Colonic mucosa (tissue), 4 donors: Measurements from ENCODE around the gene CELSR1. TPM values are rescaled to one million over a fixed set of nuclear protein-coding genes. Genes with fewer than 3 reads are reported as not detected.

ENCODE experiments used
- DNase-seq: peaks from one replicate; pipeline ENCODE4 v3.0.0-alpha.2; 2020
- H3K27ac ChIP-seq: fragments of 200-600 bp; one replicate; pipeline ENCODE4 v1.8.0; 2021
- H3K27me3 ChIP-seq: fragments of 200-600 bp; one replicate; pipeline ENCODE4 v1.8.0; 2021
- H3K36me3 ChIP-seq: fragments of 200-600 bp; one replicate; pipeline ENCODE4 v1.8.0; 2021
- H3K4me1 ChIP-seq: fragments of 200-600 bp; one replicate; pipeline ENCODE4 v1.8.0; 2021; ENCODE audit warnings: mild to moderate bottlenecking
- H3K4me3 ChIP-seq: fragments of 200-600 bp; one replicate; pipeline ENCODE4 v1.8.0; 2021
- H3K9ac ChIP-seq, 2 donors: one replicate each; pipeline ENCODE4 v1.7.0; 2013; ENCODE audit warnings: control low read depth in 2 of 2, low read depth in 2 of 2, low read length in 2 of 2
- H3K9me3 ChIP-seq: fragments of 200-600 bp; one replicate; pipeline ENCODE4 v1.8.0; 2021
- CTCF ChIP-seq: fragments of 200-600 bp; IDR thresholded peaks from one replicate; pipeline ENCODE4 v1.8.0; 2022; ENCODE audit warnings: antibody characterized with exemption, mild to moderate bottlenecking
- intact Hi-C: fragments of 100-400 bp; cut with DNase I; formaldehyde crosslinking; loops from one replicate; pipeline ENCODE4 v1.14.1; 2022
- total RNA-seq, 2 donors: library from RNA; stranded (reverse); fragmentation: NEBNext Ultra II Directional in 1 of 2; extraction: Animal tissue kit (Norgen Biotek cat#: 25700) in 1 of 2; gene quantifications; one replicate each; pipeline ENCODE4 v1.2.1, GENCODE V29; 2021
- donor health status: healthy.
- donor health status: DM: no; HTN: no; CAD: no.
- donor health status: DM: no; HTN: no; CAD: no.

Gene CELSR1
- total RNA-seq, 2 donors from 2014 or later = 2.7 to 7.8 TPM

GRCh38 chr22:46584081-46584921, 46.9 kb upstream of the CELSR1 start:
- DNase-seq = no peak
- H3K4me1 ChIP-seq = peaks cover 42% of the 10 kb centered on the region

GRCh38 chr22:46583571-46583970, 46.2 kb upstream of the CELSR1 start:
- H3K36me3 ChIP-seq = no peaks in the 10 kb centered on the region
- no peak for DNase-seq
- TF ChIP-seq CTCF = no peak
- H3K4me1 ChIP-seq = peaks cover 45% of the 10 kb centered on the region
- H3K27ac ChIP-seq = peak overlapping the region; percentile 95
- H3K27me3 ChIP-seq = no peaks in the 10 kb centered on the region
- intact Hi-C loops = loop anchor here (5.0 kb wide), 1 partner anchor 89 kb away; no protein-coding TSS in a partner anchor
- H3K4me3 ChIP-seq = no peak overlapping the region
- H3K9ac ChIP-seq = no peak overlapping the region
- H3K9me3 ChIP-seq = no peaks in the 10 kb centered on the region

More at GRCh38 chr22:46584081-46584921, 46.9 kb upstream of the CELSR1 start:
- H3K9ac ChIP-seq = no peak overlapping the region
- no peaks in the 10 kb centered on the region for H3K36me3 ChIP-seq
- H3K9me3 ChIP-seq = no peaks in the 10 kb centered on the region
- TF ChIP-seq CTCF = no peak
- intact Hi-C loops = loop anchor here (5.0 kb wide), 1 partner anchor 88 kb away; no protein-coding TSS in a partner anchor
- H3K27ac ChIP-seq = no peak overlapping the region
- no peak overlapping the region for H3K4me3 ChIP-seq
- H3K27me3 ChIP-seq = no peaks in the 10 kb centered on the region

- H3K27ac ChIP-seq = peak overlapping the region; percentile 95
- peak overlapping the region; percentile 67 to 74 for H3K9ac ChIP-seq
- DNase-seq = peak; percentile 84
- TF ChIP-seq CTCF = no peak
- peaks cover 42% of the 10 kb centered on the region for H3K4me1 ChIP-seq
- intact Hi-C loops = loop anchor here (5.0 kb wide), 1 partner anchor 90 kb away; no protein-coding TSS in a partner anchor
- no peak overlapping the region for H3K4me3 ChIP-seq
- no peaks in the 10 kb centered on the region for H3K36me3 ChIP-seq
- H3K9me3 ChIP-seq = no peaks in the 10 kb centered on the region
- H3K27me3 ChIP-seq = no peaks in the 10 kb centered on the region
Measured at GRCh38 chr22:46582281-46582933, 45.0 kb upstream of the CELSR1 start.

GRCh38 chr22:46581538-46582244, 44.3 kb upstream of the CELSR1 start:
- peak overlapping the region; percentile 95 for H3K27ac ChIP-seq

More at GRCh38 chr22:46581538-46582244, 44.3 kb upstream of the CELSR1 start:
- TF ChIP-seq CTCF = no peak
- Histone ChIP-seq H3K4me3 (no peak overlapping the region), H3K9me3 (no peaks in the 10 kb centered on the region), H3K4me1 (peaks cover 41% of the 10 kb centered on the region), H3K27me3 (no peaks in the 10 kb centered on the region), H3K9ac (peak overlapping the region; percentile 67 to 74), H3K36me3 (no peaks in the 10 kb centered on the region)
- intact Hi-C loops = loop anchor here (5.0 kb wide), 1 partner anchor 91 kb away; no protein-coding TSS in a partner anchor
- DNase-seq = peak; percentile 79
